H1 (cell line): ENCODE data around the gene TAC4. TPM values are rescaled to one million over a fixed set of nuclear protein-coding genes. Genes with fewer than 3 reads are reported as not detected.

Experiments
- E2F6 ChIP-seq: IDR thresholded peaks from 2 replicates; pipeline ENCODE4 v1.6.1; 2012; ENCODE audit warnings: inconsistent platforms
- ZNF274 ChIP-seq: IDR thresholded peaks from 2 replicates; pipeline ENCODE4 v1.7.0; 2012; ENCODE audit warnings: low read length, borderline replicate concordance; ENCODE audit errors: extremely low read depth
- polyA plus RNA-seq, 7 experiments: library from polyadenylated mRNA; depleted of rRNA in 3 of 7; stranded (reverse) in 5 of 7; unstranded in 2 of 7; fragments of >200 nt in 5 of 7; fragments of 200-250 nt in 2 of 7; gene quantifications; 1 replicate in 5 of 7; 2 replicates in 1 of 7; 4 replicates in 1 of 7; pipeline versions ENCODE4 v1.2.1 to v1.2.3, GENCODE V29; 2011 to 2013; ENCODE audit warnings: missing spikeins in 2 of 7, mixed read lengths in 2 of 7
- total RNA-seq: library from RNA; stranded (reverse); fragmentation: NEBNext Ultra II Directional; extraction: Animal tissue kit (Norgen Biotek cat#: 25700); gene quantifications from 2 replicates; pipeline ENCODE4 v1.2.1, GENCODE V29; 2021

The TAC4 gene
- total and polyA plus RNA-seq, 2 of the 8 experiments (the other 6 are each of a cell fraction or from before 2014, with no cell fraction given) = 0.15 TPM; not detected in 1

GRCh38 chr17:49886036-49886435 is 38.2 kb upstream of the TAC4 start (continued):
- TF ChIP-seq E2F6 (no peak), ZNF274 (no peak)
